HFFc6 (cell line): ENCODE measurements around the gene SULT6B1. TPM values are rescaled to one million over a fixed set of nuclear protein-coding genes. Genes with fewer than 3 reads are reported as not detected.

Experiments used
- DNase-seq: peaks from one replicate; pipeline ENCODE4 v3.0.0-alpha.2; 2018
- H3K27ac Mint-ChIP-seq: 2 replicates; pipeline ENCODE4 v1.8.0; 2020; ENCODE audit warnings: mild to moderate bottlenecking, mixed read lengths
- H3K27me3 Mint-ChIP-seq: 2 replicates; pipeline ENCODE4 v1.8.0; 2021; ENCODE audit warnings: mild to moderate bottlenecking, moderate library complexity, mixed read lengths; ENCODE audit not compliant: insufficient read depth
- H3K36me3 Mint-ChIP-seq: 2 replicates; pipeline ENCODE4 v1.8.0; 2021; ENCODE audit warnings: low read depth, mixed read lengths
- H3K4me1 Mint-ChIP-seq: 2 replicates; pipeline ENCODE4 v1.8.0; 2020; ENCODE audit warnings: low read depth, mixed read lengths
- H3K4me3 Mint-ChIP-seq: 2 replicates; pipeline ENCODE4 v1.8.0; 2020; ENCODE audit warnings: mild to moderate bottlenecking, moderate library complexity, mixed read lengths
- H3K9me3 Mint-ChIP-seq: 2 replicates; pipeline ENCODE4 v1.8.0; 2020; ENCODE audit warnings: mild to moderate bottlenecking, mixed read lengths
- long read RNA-seq: library from polyadenylated mRNA; unstranded; transcript quantifications from one replicate; pipeline ENCODE4 v2.0.0, GENCODE V29; 2019
- total RNA-seq, 6 experiments: library from RNA; stranded (reverse); fragmentation: NEBNext Ultra II Directional; extraction: Animal tissue kit (Norgen Biotek cat#: 25700); gene quantifications; 2 replicates in 1 of 6; 3 replicates in 5 of 6; pipeline ENCODE4 v1.2.3, GENCODE V29; 2021
- TF ChIP-seq, protein P1 (sequence below): fragments of 200-600 bp; sonication (generic); IDR thresholded peaks from 2 replicates; pipeline ENCODE4 v1.5.0; 2021; ENCODE audit warnings: antibody characterized with exemption, mild to moderate bottlenecking

Gene SULT6B1, protein sequence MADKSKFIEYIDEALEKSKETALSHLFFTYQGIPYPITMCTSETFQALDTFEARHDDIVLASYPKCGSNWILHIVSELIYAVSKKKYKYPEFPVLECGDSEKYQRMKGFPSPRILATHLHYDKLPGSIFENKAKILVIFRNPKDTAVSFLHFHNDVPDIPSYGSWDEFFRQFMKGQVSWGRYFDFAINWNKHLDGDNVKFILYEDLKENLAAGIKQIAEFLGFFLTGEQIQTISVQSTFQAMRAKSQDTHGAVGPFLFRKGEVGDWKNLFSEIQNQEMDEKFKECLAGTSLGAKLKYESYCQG
- total RNA-seq = not detected
- long read RNA-seq = 0 reads

- H3K27me3 Mint-ChIP-seq = peaks cover 17% of the 10 kb centered on the region
- no peak within 1 kb of the TSS for H3K27ac Mint-ChIP-seq
- H3K4me3 Mint-ChIP-seq = no peak within 1 kb of the TSS
- DNase-seq = no peak
- TF ChIP-seq, protein P1, sequence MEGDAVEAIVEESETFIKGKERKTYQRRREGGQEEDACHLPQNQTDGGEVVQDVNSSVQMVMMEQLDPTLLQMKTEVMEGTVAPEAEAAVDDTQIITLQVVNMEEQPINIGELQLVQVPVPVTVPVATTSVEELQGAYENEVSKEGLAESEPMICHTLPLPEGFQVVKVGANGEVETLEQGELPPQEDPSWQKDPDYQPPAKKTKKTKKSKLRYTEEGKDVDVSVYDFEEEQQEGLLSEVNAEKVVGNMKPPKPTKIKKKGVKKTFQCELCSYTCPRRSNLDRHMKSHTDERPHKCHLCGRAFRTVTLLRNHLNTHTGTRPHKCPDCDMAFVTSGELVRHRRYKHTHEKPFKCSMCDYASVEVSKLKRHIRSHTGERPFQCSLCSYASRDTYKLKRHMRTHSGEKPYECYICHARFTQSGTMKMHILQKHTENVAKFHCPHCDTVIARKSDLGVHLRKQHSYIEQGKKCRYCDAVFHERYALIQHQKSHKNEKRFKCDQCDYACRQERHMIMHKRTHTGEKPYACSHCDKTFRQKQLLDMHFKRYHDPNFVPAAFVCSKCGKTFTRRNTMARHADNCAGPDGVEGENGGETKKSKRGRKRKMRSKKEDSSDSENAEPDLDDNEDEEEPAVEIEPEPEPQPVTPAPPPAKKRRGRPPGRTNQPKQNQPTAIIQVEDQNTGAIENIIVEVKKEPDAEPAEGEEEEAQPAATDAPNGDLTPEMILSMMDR = no peak
- peaks cover 18% of the 10 kb centered on the region for H3K4me1 Mint-ChIP-seq
- no peaks in the 10 kb centered on the region for H3K36me3 Mint-ChIP-seq
- H3K9me3 Mint-ChIP-seq = no peaks in the 10 kb centered on the region
Measured at GRCh38 chr2:37188570-37188969, at the start of gene SULT6B1. SULT6B1 (minus strand) TSS chr2:37188670; CDS start chr2:37188640, 30 bp downstream.

DNA sequence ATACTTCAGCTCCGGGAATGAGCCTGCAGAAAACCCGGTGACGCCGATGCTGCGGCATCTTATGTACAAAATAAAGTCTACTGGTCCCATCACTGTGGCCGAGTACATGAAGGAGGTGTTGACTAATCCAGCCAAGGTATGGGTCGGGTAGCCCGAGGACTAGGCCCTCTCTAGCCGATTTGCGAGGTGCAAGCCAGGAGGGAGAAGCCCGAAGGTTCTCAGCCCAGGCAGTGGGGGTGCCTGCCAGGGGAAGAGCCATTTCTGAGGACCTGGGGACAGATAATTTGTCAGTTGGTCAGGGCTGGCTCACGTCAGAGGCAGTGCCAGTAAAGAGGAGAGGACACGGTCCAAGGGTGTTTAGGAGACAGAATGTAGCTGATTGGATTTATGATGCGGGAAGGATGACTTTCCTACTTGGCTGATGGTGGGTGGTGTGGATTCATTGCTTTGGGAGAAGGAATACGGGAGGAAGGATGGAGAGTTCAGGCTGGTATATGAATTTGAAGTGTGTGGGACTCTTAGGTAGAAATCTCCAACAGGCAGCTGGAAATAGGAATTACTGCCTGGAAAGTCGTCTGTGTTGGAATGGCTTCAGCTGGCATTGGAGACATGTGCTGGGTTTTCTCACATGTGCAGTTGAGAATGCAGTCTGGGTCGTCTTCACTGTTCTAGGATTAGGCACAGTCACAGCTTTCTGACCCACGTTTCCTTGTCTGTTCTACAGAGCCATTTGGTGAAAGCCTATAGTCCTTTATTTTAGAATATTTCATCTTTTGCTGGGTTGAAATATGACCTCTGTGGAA lies 43.9 kb upstream of the SULT6B1 start:
- H3K9me3 Mint-ChIP-seq = no peaks in the 10 kb centered on the region
- peaks cover 13% of the 10 kb centered on the region for H3K36me3 Mint-ChIP-seq
- H3K27me3 Mint-ChIP-seq = no peaks in the 10 kb centered on the region; the same call in 1 of the 2 replicates
- H3K27ac Mint-ChIP-seq = no peak overlapping the region
- DNase-seq = peak; percentile 30
- peaks cover 6% of the 10 kb centered on the region; the same call in 1 of the 2 replicates for H3K4me1 Mint-ChIP-seq
- H3K4me3 Mint-ChIP-seq = no peak overlapping the region
- TF ChIP-seq, protein P1 = no peak

DNA sequence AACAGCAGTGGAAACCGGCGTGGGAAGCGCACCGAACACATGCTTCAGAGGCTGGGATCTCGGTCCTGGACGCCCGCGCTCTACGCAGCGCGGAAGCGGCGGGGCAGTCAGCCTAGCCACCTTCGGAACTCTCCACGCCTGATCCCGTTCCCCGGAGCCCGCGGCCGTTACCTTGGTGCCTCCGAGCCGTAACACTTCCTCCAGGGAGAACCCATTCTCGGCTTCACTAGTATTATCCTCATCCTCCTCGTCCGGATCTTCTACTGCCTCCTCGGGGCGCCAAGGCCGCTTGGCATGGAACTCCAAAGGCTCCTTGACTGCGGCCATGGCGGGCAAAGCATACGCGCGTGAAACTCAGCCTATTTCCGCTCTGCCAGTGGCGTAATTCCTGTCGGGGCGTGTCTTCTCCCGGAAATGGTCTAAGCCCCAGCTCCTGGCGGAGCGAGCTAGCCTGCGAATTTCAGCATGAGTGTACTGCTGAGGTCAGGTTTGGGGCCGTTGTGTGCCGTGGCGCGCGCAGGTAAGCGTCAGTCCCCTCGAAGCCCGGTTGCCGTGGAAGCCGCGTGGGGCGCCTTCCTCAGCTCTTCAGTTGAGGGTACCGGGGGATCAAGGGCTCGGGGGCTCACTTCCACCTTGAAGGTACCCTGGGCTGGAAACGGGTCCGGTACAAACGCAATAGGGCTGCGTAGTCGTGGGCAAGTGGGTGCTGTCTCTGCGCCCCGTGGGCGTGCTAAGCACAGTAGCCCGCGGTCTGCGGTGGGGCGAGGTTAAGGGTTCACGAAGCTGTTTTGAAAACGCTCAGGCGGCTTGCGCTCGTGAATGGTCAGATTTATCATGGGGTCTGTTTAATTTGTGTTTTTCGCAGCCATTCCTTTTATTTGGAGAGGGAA lies 43.0 kb upstream of the SULT6B1 start, which contains the start of the genes CEBPZ and NDUFAF7:
Gene CEBPZ, minus strand, starts transcription at position 356 of the 890 bp plus-strand sequence. Its CDS starts 29 bp downstream, at position 327.
Gene NDUFAF7, plus strand, starts transcription at position 418 of the 890 bp plus-strand sequence. Its CDS starts 48 bp downstream, at position 466.
- peaks cover 17% of the 10 kb centered on the region for H3K36me3 Mint-ChIP-seq
- no peaks in the 10 kb centered on the region; the same call in 1 of the 2 replicates for H3K27me3 Mint-ChIP-seq
- H3K27ac Mint-ChIP-seq = no peak within 1 kb of the TSS
- H3K4me3 Mint-ChIP-seq = no peak within 1 kb of the TSS
- H3K4me1 Mint-ChIP-seq = peaks cover 12% of the 10 kb centered on the region
- TF ChIP-seq, protein P1 = no peak
- no peaks in the 10 kb centered on the region for H3K9me3 Mint-ChIP-seq
- DNase-seq = peak; percentile 92

GRCh38 chr2:37230581-37230980 lies 42.1 kb upstream of the SULT6B1 start:
- no peak for DNase-seq
- H3K4me3 Mint-ChIP-seq = no peak overlapping the region
- H3K9me3 Mint-ChIP-seq = no peaks in the 10 kb centered on the region
- no peaks in the 10 kb centered on the region; the same call in 1 of the 2 replicates for H3K27me3 Mint-ChIP-seq
- TF ChIP-seq, protein P1 = no peak
- no peak overlapping the region for H3K27ac Mint-ChIP-seq
- H3K36me3 Mint-ChIP-seq = peaks cover 12% of the 10 kb centered on the region
- H3K4me1 Mint-ChIP-seq = peaks cover 12% of the 10 kb centered on the region

GRCh38 chr2:37228788-37229187 lies 40.3 kb upstream of the SULT6B1 start:
- no peaks in the 10 kb centered on the region for H3K9me3 Mint-ChIP-seq
- H3K27ac Mint-ChIP-seq = no peak overlapping the region
- no peak for DNase-seq
- peaks cover 13% of the 10 kb centered on the region; the same call in 1 of the 2 replicates for H3K36me3 Mint-ChIP-seq
- peaks cover 20% of the 10 kb centered on the region for H3K4me1 Mint-ChIP-seq
- H3K4me3 Mint-ChIP-seq = no peak overlapping the region
- TF ChIP-seq, protein P1 = no peak
- H3K27me3 Mint-ChIP-seq = no peaks in the 10 kb centered on the region
